ENCODE measurements around the gene TRIM43.
"Not testable (repeated sequence)": the region's sequence is repeated elsewhere in the genome, so short reads cannot be mapped to it uniquely, and the experiment has no call there.

TRIM43 gene

GRCh38 chr2:95641289-95641575 lies 49.4 kb downstream of the TRIM43 start:
- DNase-seq (ENCODE audit: low read depth in 3 of 3), result not testable (repeated sequence)

DNA sequence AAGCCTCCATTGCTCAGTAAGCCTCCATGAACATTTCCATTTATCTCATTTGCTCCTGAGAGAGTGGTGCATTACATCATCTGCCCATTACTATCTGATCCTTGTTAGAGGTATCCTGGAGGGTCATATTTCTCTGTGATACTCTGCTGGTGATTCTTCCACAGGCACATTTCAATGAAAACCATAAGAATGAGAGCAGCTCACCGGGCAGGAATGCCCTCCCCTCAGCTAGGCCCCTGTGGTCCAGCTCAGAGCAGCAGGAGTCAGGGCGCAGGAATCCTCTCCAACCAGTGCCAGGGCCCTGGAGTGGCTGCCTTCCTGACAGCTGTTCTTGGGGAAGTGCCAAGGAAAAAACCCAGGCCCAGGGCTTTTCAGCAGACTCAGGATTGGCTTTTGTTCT lies 50.0 kb downstream of the TRIM43 start:
- DNase-seq (ENCODE audit: low read depth in 3 of 3), result not testable (repeated sequence)

- not testable (repeated sequence) for DNase-seq (ENCODE audit: low read depth in 3 of 3)
Measured at GRCh38 chr2:95642360-95642759, 50.6 kb downstream of the TRIM43 start.

DNA sequence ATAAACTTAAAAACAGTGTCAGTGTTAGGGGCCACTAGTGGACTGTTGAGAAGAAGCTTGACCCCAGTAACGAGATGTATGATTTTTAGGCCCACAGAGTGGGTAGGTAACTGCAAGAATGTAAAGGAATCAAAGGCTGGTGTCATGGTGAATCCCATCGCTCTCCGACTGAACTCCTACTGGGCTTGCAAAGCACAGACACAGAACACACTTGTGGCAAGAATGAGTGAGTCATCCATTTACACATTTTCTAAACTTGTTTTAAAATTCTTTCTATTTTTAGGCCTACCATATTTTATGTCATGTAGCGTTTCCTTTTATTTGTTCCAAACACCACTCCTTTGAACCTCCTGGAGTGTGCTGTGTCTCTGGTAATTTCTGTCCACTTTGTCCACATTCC lies 51.1 kb downstream of the TRIM43 start:
- not testable (repeated sequence) for DNase-seq (ENCODE audit: low read depth in 3 of 3)

- not testable (repeated sequence) for DNase-seq (ENCODE audit: low read depth in 3 of 3)
Measured at GRCh38 chr2:95645312-95645711, 53.5 kb downstream of the TRIM43 start.

DNA sequence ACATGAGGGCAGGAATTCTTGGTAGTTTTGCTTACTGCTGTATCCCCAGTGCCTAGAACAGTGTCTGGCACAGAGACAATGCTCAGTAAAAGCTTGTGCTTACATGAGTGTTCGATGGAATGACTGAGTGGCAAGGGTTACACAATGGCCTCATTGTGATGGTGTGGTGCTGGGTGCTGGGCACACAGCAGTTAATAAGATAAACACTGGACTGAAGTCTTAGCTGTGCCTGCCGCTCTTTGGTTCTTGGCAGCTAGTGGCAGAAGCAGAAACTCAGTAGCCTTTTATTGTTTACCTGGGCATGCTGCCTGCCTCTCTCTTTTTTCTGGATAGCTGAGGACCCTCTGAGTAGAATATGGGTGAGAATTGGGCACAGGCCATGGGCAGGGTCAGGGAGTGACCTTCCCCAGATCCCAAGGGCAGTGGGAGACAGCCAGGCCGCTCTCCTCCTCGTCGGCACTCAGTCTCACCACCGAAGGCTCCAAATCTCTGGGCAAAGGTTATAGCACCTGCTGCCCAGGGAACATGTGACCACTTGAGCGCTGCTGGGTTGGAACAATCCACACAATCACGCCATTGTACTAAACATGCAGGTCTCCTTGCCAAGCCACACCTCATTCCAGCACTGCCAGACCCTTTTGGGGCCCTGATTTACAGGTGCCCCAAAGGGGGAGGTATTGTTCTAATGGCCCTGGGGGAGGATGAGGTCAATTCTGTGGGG lies 54.6 kb downstream of the TRIM43 start:
- not testable (repeated sequence) for DNase-seq (ENCODE audit: low read depth in 3 of 3)

DNA sequence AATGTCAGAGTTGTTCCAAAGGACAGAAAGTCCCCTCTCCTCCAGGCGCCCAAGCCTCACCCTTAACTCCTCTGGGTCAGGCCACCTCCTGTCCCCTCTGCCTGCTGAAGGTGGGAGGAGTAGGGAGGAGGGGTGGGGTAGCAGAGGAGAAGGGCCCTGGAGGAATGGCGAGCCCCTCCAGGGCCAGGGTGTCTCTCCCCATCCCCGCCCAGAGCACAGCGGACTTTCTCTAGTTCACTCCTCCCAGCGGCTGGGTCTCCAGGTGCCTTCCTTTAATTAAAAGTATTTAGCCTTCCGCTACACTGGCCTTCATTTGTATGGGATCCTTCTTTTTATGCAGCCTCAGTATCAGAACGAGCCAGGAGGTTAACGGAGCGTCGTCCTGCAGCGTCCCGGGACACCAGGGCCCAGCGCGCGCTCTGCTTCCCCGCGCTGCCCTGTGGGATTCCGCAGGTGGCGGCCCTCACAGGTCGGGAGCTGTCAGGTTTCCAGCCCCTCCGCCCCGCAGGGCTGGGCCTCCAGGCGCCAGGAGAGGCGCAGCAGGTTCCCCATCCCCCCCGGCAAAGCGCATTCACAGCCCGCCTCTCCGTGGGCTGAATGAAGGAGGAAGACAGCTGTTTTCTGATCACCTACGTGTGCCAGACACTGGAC lies 57.2 kb downstream of the TRIM43 start:
- DNase-seq (ENCODE audit: low read depth in 3 of 3), result not testable (repeated sequence)
